CD8-positive, alpha-beta memory T cell (primary cell): Measurements from ENCODE around the gene MSI2. TPM values are rescaled to one million over a fixed set of nuclear protein-coding genes. Genes with fewer than 3 reads are reported as not detected.

Experiments
- CTCF ChIA-PET: fragments of 350-600 bp; sonication (Branson Sonifier 250); formaldehyde crosslinking; loops from one replicate; lab custom pipeline; 2021; ENCODE audit warnings: antibody characterized with exemption; lab: Charles Lee
- POLR2A ChIA-PET: fragments of 350-600 bp; sonication (Branson Sonifier 250); formaldehyde crosslinking; loops from one replicate; lab custom pipeline; 2021; ENCODE audit warnings: antibody characterized with exemption; lab: Charles Lee
- DNase-seq, 5 donors: peaks; one replicate each; pipeline versions ENCODE4 v3.0.0 to v3.0.0-alpha.2; 2020 to 2022; ENCODE audit warnings: mixed read lengths in 1 of 5
- H3K27ac ChIP-seq: one replicate; pipeline ENCODE4 v1.7.0; 2013; ENCODE audit warnings: low read depth, mild to moderate bottlenecking, low read length, moderate library complexity
- H3K27me3 ChIP-seq: 2 replicates; pipeline ENCODE4 v1.7.0; 2013; ENCODE audit warnings: low read length, mild to moderate bottlenecking; ENCODE audit not compliant: insufficient read depth, poor library complexity, severe bottlenecking
- H3K36me3 ChIP-seq: 2 replicates; pipeline ENCODE4 v1.7.0; 2013; ENCODE audit warnings: mild to moderate bottlenecking, low read length, moderate library complexity; ENCODE audit not compliant: insufficient read depth
- H3K4me1 ChIP-seq: 2 replicates; pipeline ENCODE4 v1.7.0; 2013; ENCODE audit warnings: mild to moderate bottlenecking, low read length, moderate library complexity; ENCODE audit not compliant: insufficient read depth
- H3K4me3 ChIP-seq: 2 replicates; pipeline ENCODE4 v1.7.0; 2013; ENCODE audit warnings: mild to moderate bottlenecking, low read length
- H3K9me3 ChIP-seq: 2 replicates; pipeline ENCODE4 v1.7.0; 2013; ENCODE audit warnings: mild to moderate bottlenecking, low read length
- H3K27ac Mint-ChIP-seq, 8 donors: one replicate each; pipeline ENCODE4 v1.8.0; 2020 to 2021; ENCODE audit warnings: mixed read lengths in 8 of 8, mild to moderate bottlenecking in 6 of 8, inconsistent platforms in 3 of 8, moderate library complexity in 3 of 8
- H3K27me3 Mint-ChIP-seq, 2 donors: one replicate each; pipeline ENCODE4 v1.8.0; 2020 to 2021; ENCODE audit warnings: mixed read lengths in 2 of 2, mild to moderate bottlenecking in 1 of 2, moderate library complexity in 1 of 2
- H3K36me3 Mint-ChIP-seq, 3 donors: one replicate each; pipeline ENCODE4 v1.8.0; 2020 to 2021; ENCODE audit warnings: mixed read lengths in 3 of 3, inconsistent platforms in 1 of 3, mild to moderate bottlenecking in 1 of 3
- H3K4me1 Mint-ChIP-seq, 3 donors: one replicate each; pipeline ENCODE4 v1.8.0; 2020 to 2021; ENCODE audit warnings: mixed read lengths in 3 of 3, inconsistent platforms in 1 of 3, mild to moderate bottlenecking in 1 of 3
- H3K4me3 Mint-ChIP-seq, 7 donors: one replicate each; pipeline ENCODE4 v1.8.0; 2020 to 2021; ENCODE audit warnings: mixed read lengths in 7 of 7, mild to moderate bottlenecking in 6 of 7, moderate library complexity in 4 of 7, inconsistent platforms in 2 of 7
- H3K9me3 Mint-ChIP-seq, 5 donors: one replicate each; pipeline ENCODE4 v1.8.0; 2020 to 2022; ENCODE audit warnings: mixed read lengths in 5 of 5, mild to moderate bottlenecking in 3 of 5, moderate library complexity in 2 of 5, inconsistent platforms in 1 of 5
- polyA plus RNA-seq: library from polyadenylated mRNA; unstranded; fragments of 300-500 nt; fragmentation: Illumina TruSeq; gene quantifications from one replicate; pipeline ENCODE4 v1.2.3, GENCODE V29; 2021
- total RNA-seq, 2 experiments: library from RNA; stranded (reverse); gene quantifications; one replicate each; pipeline ENCODE4 v1.2.3, GENCODE V29; 2021

Gene MSI2
- total and polyA plus RNA-seq, 3 experiments from 2014 or later, result 2.3 to 58.0 (median 57.1) TPM

GRCh38 chr17:57379895-57380434, 123.6 kb downstream of the MSI2 start:
- Mint-ChIP-seq H3K4me1 (peaks cover 14 to 46% (median 15%) of the 10 kb centered on the region in 3 donors), H3K4me3 (no peak overlapping the region), H3K9me3 (peaks cover 2 to 14% (median 4%) of the 10 kb centered on the region in 5 donors), H3K36me3 (peaks cover 17 to 23% (median 18%) of the 10 kb centered on the region in 3 donors), H3K27ac (peak overlapping the region in 2 of 8 donors; percentile 64 to 68), H3K27me3 (no peaks in the 10 kb centered on the region)
- CTCF ChIA-PET, result no interaction called here
- no peaks in the 10 kb centered on the region for H3K27me3 ChIP-seq
- H3K27ac ChIP-seq, result peak overlapping the region; percentile 45
- no peaks in the 10 kb centered on the region for H3K36me3 ChIP-seq
- H3K9me3 ChIP-seq, result no peaks in the 10 kb centered on the region
- POLR2A ChIA-PET, result no interaction called here
- H3K4me3 ChIP-seq, result no peak overlapping the region
- H3K4me1 ChIP-seq, result no peaks in the 10 kb centered on the region
- DNase-seq, result no peak

DNA sequence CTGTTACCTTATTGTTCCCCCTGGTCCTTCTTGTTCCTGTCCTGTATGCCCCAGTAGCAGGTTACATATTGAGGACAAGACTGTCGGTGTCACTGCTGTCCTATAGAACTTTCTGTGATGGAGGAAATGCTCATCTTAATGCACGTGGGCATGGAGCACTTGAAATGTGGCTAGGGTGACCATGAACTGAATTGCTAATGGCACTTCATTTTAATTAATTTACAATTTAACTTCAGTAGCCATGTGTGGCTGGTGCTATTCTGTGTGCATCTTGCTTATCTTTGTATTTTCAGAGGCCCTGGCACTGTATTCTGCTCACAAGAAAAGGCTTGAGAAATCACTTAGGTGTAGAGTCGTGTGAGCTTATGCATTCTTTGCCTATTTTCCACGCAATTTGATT, 125.2 kb downstream of the MSI2 start:
- Histone ChIP-seq H3K9me3 (no peaks in the 10 kb centered on the region), H3K4me1 (no peaks in the 10 kb centered on the region), H3K4me3 (no peak overlapping the region), H3K27ac (no peak overlapping the region), H3K36me3 (no peaks in the 10 kb centered on the region), H3K27me3 (no peaks in the 10 kb centered on the region)
- Mint-ChIP-seq H3K27ac (peak overlapping the region in 3 of 8 donors; percentile 42 to 66 (median 50)), H3K27me3 (no peaks in the 10 kb centered on the region), H3K4me1 (peaks cover 14 to 33% (median 15%) of the 10 kb centered on the region in 3 donors), H3K9me3 (peaks cover 4 to 21% (median 13%) of the 10 kb centered on the region in 5 donors), H3K4me3 (no peak overlapping the region), H3K36me3 (peaks cover 22 to 37% (median 29%) of the 10 kb centered on the region in 3 donors)
- ChIA-PET CTCF (no interaction called here), POLR2A (no interaction called here)
- DNase-seq, result no peak

GRCh38 chr17:57384219-57384618, 127.9 kb downstream of the MSI2 start:
- Mint-ChIP-seq H3K27me3 (no peaks in the 10 kb centered on the region), H3K27ac (peak overlapping the region in 1 of 8 donors; percentile 44), H3K4me3 (peak overlapping the region in 1 of 7 donors; percentile 11), H3K9me3 (peaks cover 14 to 40% (median 27%) of the 10 kb centered on the region in 5 donors), H3K36me3 (peaks cover 24 to 62% (median 42%) of the 10 kb centered on the region in 3 donors), H3K4me1 (peaks cover 9 to 23% (median 9%) of the 10 kb centered on the region in 3 donors)
- Histone ChIP-seq H3K27ac (no peak overlapping the region), H3K4me3 (no peak overlapping the region), H3K4me1 (no peaks in the 10 kb centered on the region), H3K27me3 (no peaks in the 10 kb centered on the region), H3K36me3 (no peaks in the 10 kb centered on the region), H3K9me3 (no peaks in the 10 kb centered on the region)
- CTCF ChIA-PET, result no interaction called here
- POLR2A ChIA-PET, result no interaction called here
- no peak for DNase-seq

- POLR2A ChIA-PET, result no interaction called here
Measured at GRCh38 chr17:57385975-57386374, 129.7 kb downstream of the MSI2 start.

GRCh38 chr17:57387575-57387974, 131.3 kb downstream of the MSI2 start:
- Histone ChIP-seq H3K36me3 (no peaks in the 10 kb centered on the region), H3K4me3 (no peak overlapping the region), H3K4me1 (no peaks in the 10 kb centered on the region), H3K9me3 (no peaks in the 10 kb centered on the region), H3K27me3 (no peaks in the 10 kb centered on the region), H3K27ac (no peak overlapping the region)
- ChIA-PET CTCF (no interaction called here), POLR2A (no interaction called here)
- Mint-ChIP-seq H3K27me3 (no peaks in the 10 kb centered on the region), H3K36me3 (peaks cover 23 to 71% (median 55%) of the 10 kb centered on the region in 3 donors), H3K4me1 (peaks cover 4 to 14% (median 13%) of the 10 kb centered on the region in 3 donors), H3K4me3 (peak overlapping the region in 1 of 7 donors; percentile 16), H3K27ac (no peak overlapping the region), H3K9me3 (peaks cover 22 to 42% (median 31%) of the 10 kb centered on the region in 5 donors)
- no peak for DNase-seq

More at GRCh38 chr17:57385975-57386374, 129.7 kb downstream of the MSI2 start:
- Mint-ChIP-seq H3K9me3 (peaks cover 14 to 40% (median 30%) of the 10 kb centered on the region in 5 donors), H3K27me3 (no peaks in the 10 kb centered on the region), H3K36me3 (peaks cover 28 to 68% (median 48%) of the 10 kb centered on the region in 3 donors), H3K27ac (no peak overlapping the region), H3K4me3 (no peak overlapping the region), H3K4me1 (peaks cover 11 to 23% (median 14%) of the 10 kb centered on the region in 3 donors)
- H3K9me3 ChIP-seq, result no peaks in the 10 kb centered on the region
- no peak overlapping the region for H3K27ac ChIP-seq
- no peak overlapping the region for H3K4me3 ChIP-seq
- CTCF ChIA-PET, result no interaction called here
- H3K4me1 ChIP-seq, result no peaks in the 10 kb centered on the region
- H3K36me3 ChIP-seq, result no peaks in the 10 kb centered on the region
- no peaks in the 10 kb centered on the region for H3K27me3 ChIP-seq
- no peak for DNase-seq

DNA sequence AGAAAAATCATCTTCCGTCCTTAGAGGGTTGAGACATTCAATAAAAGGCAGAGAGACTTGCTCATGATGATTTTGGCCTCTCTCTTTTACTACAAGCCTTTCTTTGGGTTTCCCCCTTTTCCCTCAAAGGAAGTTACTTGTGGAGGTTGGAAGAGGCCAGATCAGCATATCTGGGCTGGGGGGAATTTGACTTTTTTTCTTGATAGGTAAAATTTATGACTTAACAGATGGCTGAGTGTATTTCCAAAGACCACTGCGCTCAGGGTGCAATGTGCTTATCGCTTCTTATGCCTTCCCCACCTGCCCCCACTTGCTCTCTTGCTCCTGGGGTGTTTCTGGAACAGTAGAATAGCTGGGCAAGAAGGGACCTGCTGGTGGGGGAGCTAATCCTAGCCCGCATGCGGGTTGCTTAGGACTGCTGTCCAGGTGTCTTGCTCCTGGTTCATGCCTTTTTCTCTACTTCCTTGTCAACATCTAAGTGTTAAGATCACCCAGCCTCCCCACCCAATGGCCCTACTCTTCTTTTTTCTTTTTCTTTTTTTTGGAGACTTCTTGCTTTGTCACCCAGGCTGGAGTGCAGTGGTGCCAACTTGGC, 131.9 kb downstream of the MSI2 start:
- Mint-ChIP-seq H3K27ac (no peak overlapping the region), H3K4me1 (peaks cover 4 to 14% (median 13%) of the 10 kb centered on the region in 3 donors), H3K9me3 (peaks cover 24 to 46% (median 37%) of the 10 kb centered on the region in 5 donors), H3K36me3 (peaks cover 26 to 72% (median 56%) of the 10 kb centered on the region in 3 donors), H3K27me3 (no peaks in the 10 kb centered on the region), H3K4me3 (no peak overlapping the region)
- POLR2A ChIA-PET, result no interaction called here
- CTCF ChIA-PET, result no interaction called here
- no peak for DNase-seq
- Histone ChIP-seq H3K9me3 (no peaks in the 10 kb centered on the region), H3K36me3 (no peaks in the 10 kb centered on the region), H3K27me3 (no peaks in the 10 kb centered on the region), H3K4me1 (no peaks in the 10 kb centered on the region), H3K4me3 (no peak overlapping the region), H3K27ac (no peak overlapping the region)

GRCh38 chr17:57389473-57389872, 133.2 kb downstream of the MSI2 start:
- no peak overlapping the region for H3K4me3 ChIP-seq
- CTCF ChIA-PET, result no interaction called here
- DNase-seq, result no peak
- Mint-ChIP-seq H3K9me3 (peaks cover 23 to 43% (median 35%) of the 10 kb centered on the region in 5 donors), H3K4me1 (peaks cover 4 to 19% (median 14%) of the 10 kb centered on the region in 3 donors), H3K4me3 (no peak overlapping the region), H3K36me3 (peaks cover 20 to 70% (median 60%) of the 10 kb centered on the region in 3 donors), H3K27me3 (no peaks in the 10 kb centered on the region), H3K27ac (peak overlapping the region in 1 of 8 donors; percentile 47)
- H3K27me3 ChIP-seq, result no peaks in the 10 kb centered on the region
- no peaks in the 10 kb centered on the region for H3K9me3 ChIP-seq
- no peak overlapping the region for H3K27ac ChIP-seq
- no peaks in the 10 kb centered on the region for H3K36me3 ChIP-seq
- POLR2A ChIA-PET, result no interaction called here
- no peaks in the 10 kb centered on the region for H3K4me1 ChIP-seq

- no peaks in the 10 kb centered on the region for H3K27me3 ChIP-seq
- ChIA-PET CTCF (no interaction called here), POLR2A (no interaction called here)
- H3K4me1 ChIP-seq, result no peaks in the 10 kb centered on the region
- H3K27ac ChIP-seq, result no peak overlapping the region
- no peaks in the 10 kb centered on the region for H3K9me3 ChIP-seq
- Mint-ChIP-seq H3K27ac (no peak overlapping the region), H3K9me3 (peaks cover 20 to 32% (median 25%) of the 10 kb centered on the region in 5 donors), H3K27me3 (no peaks in the 10 kb centered on the region), H3K4me3 (no peak overlapping the region), H3K36me3 (peaks cover 11 to 56% (median 48%) of the 10 kb centered on the region in 3 donors), H3K4me1 (peaks cover 17 to 29% (median 19%) of the 10 kb centered on the region in 3 donors)
- H3K36me3 ChIP-seq, result no peaks in the 10 kb centered on the region
- no peak overlapping the region for H3K4me3 ChIP-seq
- DNase-seq, result no peak
Measured at GRCh38 chr17:57391076-57391825, 134.9 kb downstream of the MSI2 start.
